A673 (cell line): ENCODE results near the gene ESRRG.

ENCODE experiments used
- CTCF ChIP-seq: fragments of 300-800, 200-600 bp; sonication (generic); conservative IDR thresholded peaks from 2 replicates; pipeline ENCODE4 v1.5.1; 2017; ENCODE audit warnings: low read depth, mild to moderate bottlenecking, antibody characterized with exemption, low read length, moderate library complexity, mixed read lengths
- EZH2 ChIP-seq: fragments of 200-600 bp; sonication (generic); IDR thresholded peaks from 2 replicates; pipeline ENCODE4 v1.6.1; 2017; ENCODE audit warnings: borderline replicate concordance, low read depth, mild to moderate bottlenecking, mixed read lengths, antibody characterized with exemption, low read length; ENCODE audit not compliant: poor library complexity, severe bottlenecking

- no peak for TF ChIP-seq CTCF
- no peak for TF ChIP-seq EZH2
Measured at GRCh38 chr1:216750961-216751360, 27.7 kb upstream of the ESRRG start.
